ENCODE results near the gene DCP2.

Gene DCP2

GRCh38 chr5:113047733-113048652 is 71.4 kb downstream of the DCP2 start:
- no peak for DNase-seq

GRCh38 chr5:113048931-113049330 is 72.3 kb downstream of the DCP2 start:
- DNase-seq = no peak

DNA sequence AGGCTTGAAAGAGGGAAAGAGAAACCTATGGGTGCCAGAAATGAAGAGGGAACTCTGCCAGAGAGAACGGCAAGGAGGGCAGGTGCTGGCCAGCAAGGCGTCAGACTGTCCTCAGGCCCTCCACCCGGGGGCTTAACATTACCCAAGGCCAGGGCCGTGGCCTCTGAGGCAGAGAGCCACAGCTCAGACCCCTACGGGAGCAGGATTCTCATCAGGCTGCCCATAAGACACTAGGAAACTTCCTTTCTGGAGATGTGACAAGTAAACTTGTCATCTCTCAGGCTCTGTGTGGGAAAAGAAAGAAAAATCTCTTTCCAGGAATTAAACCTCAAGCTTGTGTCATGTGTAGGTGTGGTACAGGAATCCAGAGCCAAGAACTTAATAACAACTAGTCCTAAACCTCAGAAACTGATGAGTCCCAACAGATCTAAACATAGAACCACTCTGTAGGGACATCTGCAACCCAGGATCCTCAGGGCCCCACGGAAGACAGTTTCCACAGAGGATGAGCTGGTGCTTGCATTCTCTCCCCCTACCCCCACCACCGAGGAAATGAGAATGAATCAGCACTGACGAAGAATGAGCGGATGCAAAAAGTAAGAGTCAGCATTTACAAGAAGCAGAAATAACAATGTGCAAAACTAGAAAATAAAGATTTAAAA is 74.3 kb downstream of the DCP2 start:
- DNase-seq = no peak

- DNase-seq = no peak
These were observed 75.6 kb downstream of the DCP2 start for GRCh38 chr5:113052041-113052795.

DNA sequence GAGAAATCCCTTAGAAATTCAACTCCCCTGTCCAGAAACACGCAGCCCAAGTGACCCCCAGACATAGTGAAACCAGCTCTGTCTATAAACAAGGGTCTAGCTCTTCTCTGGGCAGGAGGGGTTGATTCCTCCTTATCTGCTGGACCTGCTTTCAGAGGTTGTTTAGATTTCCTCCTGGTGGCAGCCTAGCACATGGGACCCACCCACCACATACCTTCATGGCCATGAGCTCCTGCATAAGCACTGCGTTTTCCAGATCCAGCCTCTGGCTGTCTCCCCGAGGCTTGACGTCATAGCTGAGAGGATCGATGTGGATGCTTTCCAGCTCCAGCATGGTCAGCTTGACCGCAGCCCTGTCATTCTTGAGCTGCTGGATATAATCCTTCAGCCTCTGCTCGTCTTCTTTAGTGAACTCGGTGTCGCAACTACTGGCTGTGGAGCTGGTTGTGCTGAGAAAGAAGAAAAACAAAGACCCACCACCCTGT is 77.0 kb downstream of the DCP2 start:
- DNase-seq = no peak

DNA sequence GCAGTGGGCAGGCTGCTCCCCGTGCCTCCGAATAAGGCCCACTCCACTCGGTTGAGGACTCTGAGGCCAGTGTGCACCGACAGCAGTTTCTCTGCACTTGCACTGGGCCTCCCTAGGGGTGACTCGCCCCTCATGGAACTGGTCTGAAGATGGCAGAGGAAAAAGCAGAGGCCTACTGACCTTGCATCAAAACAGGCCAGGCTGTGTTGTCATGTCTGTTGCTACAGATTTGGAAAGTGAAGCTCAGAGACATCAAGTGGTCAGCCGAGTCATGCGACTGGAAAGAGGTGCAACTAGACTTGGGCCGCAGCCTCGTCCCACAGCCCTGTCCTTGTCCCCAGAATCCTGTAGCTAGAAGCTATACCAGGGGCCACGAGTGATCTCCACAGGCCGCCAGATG is 78.3 kb downstream of the DCP2 start:
- no peak for DNase-seq

DNA sequence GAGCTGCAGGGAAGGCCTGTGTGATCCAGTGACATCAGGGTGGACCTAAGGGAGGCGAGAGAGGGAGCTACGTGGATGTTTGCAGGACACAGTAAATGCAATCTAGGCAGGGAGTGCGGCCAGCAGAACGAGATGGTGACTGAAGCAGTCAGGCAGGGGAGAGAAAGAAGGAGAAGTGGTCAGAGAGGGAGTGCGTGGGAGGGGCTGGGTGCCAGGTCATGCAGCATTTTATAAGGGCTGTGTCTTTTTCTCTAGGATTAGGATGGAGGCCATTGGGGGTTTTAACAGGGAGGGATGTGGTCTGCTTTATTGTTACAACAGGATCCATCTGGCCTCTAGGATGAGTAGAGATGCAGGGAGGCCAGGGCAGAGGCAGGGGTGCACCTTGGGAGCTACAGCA is 80.4 kb downstream of the DCP2 start:
- DNase-seq = no peak

DNA sequence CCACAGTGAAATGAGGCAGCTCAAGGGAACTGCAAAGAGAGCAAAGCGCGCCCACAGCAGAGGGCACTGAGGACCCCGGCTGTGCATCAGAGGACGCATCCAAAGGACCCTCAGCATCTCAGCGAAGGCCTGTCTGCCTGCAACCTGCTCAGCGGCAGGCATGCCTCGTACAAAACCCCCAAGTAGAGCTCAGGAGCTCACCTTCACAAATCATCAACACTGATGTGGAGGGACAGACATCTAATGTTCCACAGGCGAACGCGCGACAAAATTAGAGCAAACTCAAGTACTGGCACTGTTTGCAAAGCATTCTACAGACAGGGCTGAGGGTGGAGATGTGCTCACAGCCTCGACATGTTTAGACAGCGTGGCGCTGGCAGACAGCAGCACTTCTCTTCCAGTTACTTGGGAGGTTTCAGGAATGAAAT is 81.0 kb downstream of the DCP2 start:
- DNase-seq = no peak

GRCh38 chr5:113058269-113058668 is 81.7 kb downstream of the DCP2 start:
- no peak for DNase-seq

- no peak for DNase-seq
These were observed 82.2 kb downstream of the DCP2 start for GRCh38 chr5:113058706-113059226.

- no peak for DNase-seq
These were observed 82.8 kb downstream of the DCP2 start for GRCh38 chr5:113059232-113060040.

- no peak for DNase-seq
These were observed 83.9 kb downstream of the DCP2 start for GRCh38 chr5:113060408-113061025.

DNA sequence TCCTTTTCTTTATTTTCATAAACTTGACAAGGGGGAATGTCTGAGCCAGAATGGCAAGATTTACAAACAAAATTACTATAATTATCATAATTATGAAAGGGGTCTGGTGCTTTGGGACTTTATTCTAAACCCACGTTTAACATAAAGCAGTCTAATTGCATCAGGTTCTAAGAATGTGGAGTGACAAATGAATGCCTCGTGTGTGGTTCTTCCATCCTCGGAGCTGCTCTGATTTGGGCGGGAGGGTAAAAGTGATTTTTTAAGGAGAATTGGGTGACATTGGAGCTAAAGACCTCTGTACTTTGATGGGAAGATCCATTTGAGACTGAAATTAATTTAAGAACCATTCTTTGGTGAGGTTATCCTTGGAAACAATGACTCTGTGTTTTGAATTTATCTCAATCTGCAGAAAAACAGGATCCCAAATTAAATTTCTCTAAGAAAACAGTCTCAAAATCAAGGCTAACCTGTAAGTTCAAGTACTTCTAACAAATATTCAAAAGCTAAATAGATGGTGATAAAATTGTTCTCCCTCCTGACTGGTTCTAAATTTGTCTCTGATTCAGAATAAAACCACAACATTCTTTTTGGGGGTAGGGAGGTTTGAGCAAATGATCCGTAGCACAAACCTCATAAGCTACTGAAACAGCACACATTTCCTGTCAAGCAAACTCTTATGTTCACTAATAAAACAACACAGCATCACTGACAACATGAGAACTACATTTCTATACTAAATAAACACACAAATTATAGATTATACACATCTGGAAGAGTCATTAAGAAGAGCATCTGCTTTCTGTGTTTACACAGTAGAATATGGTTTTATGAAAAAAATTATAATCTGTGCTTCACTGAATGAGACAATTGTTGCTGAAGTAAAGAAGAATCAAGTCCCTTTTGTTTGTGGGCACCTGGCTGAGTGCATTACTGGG is 85.5 kb downstream of the DCP2 start:
- no peak for DNase-seq

GRCh38 chr5:113062869-113063508 is 86.4 kb downstream of the DCP2 start:
- DNase-seq = no peak

- DNase-seq = no peak
These were observed 87.3 kb downstream of the DCP2 start for GRCh38 chr5:113063927-113064326.

GRCh38 chr5:113064806-113065205 is 88.2 kb downstream of the DCP2 start:
- no peak for DNase-seq

GRCh38 chr5:113065626-113066025 is 89.0 kb downstream of the DCP2 start:
- no peak for DNase-seq

DNA sequence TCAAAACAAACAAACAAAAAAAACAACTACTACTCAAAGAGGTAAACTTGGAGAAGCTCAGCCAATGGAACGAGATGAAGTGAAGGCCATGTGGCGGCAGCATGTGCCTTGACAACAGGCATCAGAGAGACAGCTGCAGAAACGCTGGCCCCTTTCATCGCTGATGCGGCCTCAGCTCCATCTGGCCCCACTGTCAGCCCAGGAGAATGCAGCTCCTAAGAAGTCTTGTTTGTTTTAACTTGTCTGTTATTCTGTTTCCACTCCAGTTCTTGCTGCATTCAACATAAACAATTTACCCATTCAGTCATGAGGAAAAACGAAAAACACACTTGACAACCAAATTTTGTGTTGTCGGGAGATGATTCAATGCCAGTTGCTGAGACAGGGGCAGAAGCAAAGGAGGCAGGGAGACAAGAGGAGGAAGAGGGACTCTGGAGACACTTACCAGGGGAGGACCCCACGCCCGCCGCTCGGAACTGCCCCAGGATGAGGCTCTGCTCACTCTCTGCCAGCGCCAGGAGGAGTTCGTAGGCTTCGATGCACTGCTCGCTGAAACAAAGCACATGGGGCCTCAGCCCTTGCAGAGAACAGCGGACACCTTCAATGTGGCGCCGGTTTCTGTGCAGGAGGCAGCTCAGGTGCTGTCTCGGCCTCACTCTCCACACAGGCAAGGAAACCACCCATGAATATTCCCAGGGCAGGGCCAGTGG is 91.2 kb downstream of the DCP2 start:
- DNase-seq = peak; percentile 59

DNA sequence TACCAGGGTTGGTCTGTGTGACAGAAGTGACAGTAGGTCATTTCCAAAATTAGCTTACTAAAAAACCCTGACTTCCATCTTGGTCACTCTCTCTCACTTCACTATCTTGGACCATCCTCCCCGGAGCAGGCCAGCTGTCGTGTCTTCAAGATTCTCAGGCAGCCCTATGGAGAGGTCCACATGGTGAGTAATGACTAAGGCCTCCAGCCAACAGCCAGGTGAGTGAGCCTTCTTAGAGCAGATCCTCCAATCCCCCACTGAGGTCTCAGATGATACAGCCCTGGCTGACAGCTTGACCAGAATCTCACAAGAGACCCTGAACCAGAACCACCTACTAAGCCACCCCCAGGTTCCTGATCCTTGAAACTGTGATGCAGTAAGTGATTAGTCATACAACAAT is 92.0 kb downstream of the DCP2 start:
- no peak for DNase-seq

All from NCI-H2171 (cell line).